ENCODE measurements around the gene DMD. TPM values are rescaled to one million over a fixed set of nuclear protein-coding genes. Genes with fewer than 3 reads are reported as not detected.

The DMD gene
- total RNA-seq, 1 experiment from 2014 or later: 25.3 TPM

- no peak overlapping the region for H2AFZ ChIP-seq
- DNase-seq: no peak
- H3K27ac ChIP-seq: no peak overlapping the region
- intact Hi-C loops (cut with micrococcal nuclease; ENCODE audit: unreplicated experiment): no loop called here
- H3K79me2 ChIP-seq (ENCODE audit: low read depth): no peaks in the 10 kb centered on the region
- no peaks in the 10 kb centered on the region for H3F3A ChIP-seq (ENCODE audit: insufficient read depth, low read depth)
- no peaks in the 10 kb centered on the region for H3K27me3 ChIP-seq (ENCODE audit: insufficient read depth, low read depth)
- ChIA-PET CTCF (no interaction called here), POLR2A (ENCODE audit: unreplicated experiment) (no interaction called here)
- no peak for TF ChIP-seq EZH2 (IDR thresholded peaks at IDR 0.05; ENCODE audit: low read depth)
- no peak for TF ChIP-seq CTCF (conservative IDR thresholded peaks at IDR 0.05)
- H3K4me2 ChIP-seq: no peak overlapping the region
- H3K36me3 ChIP-seq (ENCODE audit: low read depth): no peaks in the 10 kb centered on the region
- H3K4me3 ChIP-seq: no peak overlapping the region
- H3K9me2 ChIP-seq (ENCODE audit: insufficient read depth): no peaks in the 10 kb centered on the region
- no peaks in the 10 kb centered on the region for H3K4me1 ChIP-seq (replicated peaks; ENCODE audit: insufficient read depth)
- H3K9me3 ChIP-seq (ENCODE audit: insufficient read depth, low read depth): no peaks in the 10 kb centered on the region
- H4K20me1 ChIP-seq (ENCODE audit: insufficient read depth): no peaks in the 10 kb centered on the region
- BruUV-seq (replicated peaks): no TSS peak
These were observed 1703.0 kb downstream of the DMD start for GRCh38 chrX:31508338-31508737.

- POLR2A ChIA-PET (ENCODE audit: unreplicated experiment): interaction anchor here (0.6 kb wide), 1 partner anchor 380 kb away, joined by 5 read pairs; no protein-coding TSS in a partner anchor
- no peaks in the 10 kb centered on the region for H4K20me1 ChIP-seq (ENCODE audit: insufficient read depth)
- no peak overlapping the region for H2AFZ ChIP-seq
- intact Hi-C loops (cut with micrococcal nuclease; ENCODE audit: unreplicated experiment): no loop called here
- H3K27me3 ChIP-seq (ENCODE audit: insufficient read depth, low read depth): no peaks in the 10 kb centered on the region
- H3K9me2 ChIP-seq (ENCODE audit: insufficient read depth): no peaks in the 10 kb centered on the region
- no peak overlapping the region for H3K4me2 ChIP-seq
- H3K4me3 ChIP-seq: no peak overlapping the region
- H3F3A ChIP-seq (ENCODE audit: insufficient read depth, low read depth): no peaks in the 10 kb centered on the region
- CTCF ChIA-PET: no interaction called here
- DNase-seq: no peak
- TF ChIP-seq EZH2 (IDR thresholded peaks at IDR 0.05; ENCODE audit: low read depth): no peak
- no peak for TF ChIP-seq CTCF (conservative IDR thresholded peaks at IDR 0.05)
- no peaks in the 10 kb centered on the region for H3K79me2 ChIP-seq (ENCODE audit: low read depth)
- H3K36me3 ChIP-seq (ENCODE audit: low read depth): no peaks in the 10 kb centered on the region
- H3K27ac ChIP-seq: no peak overlapping the region
- no peaks in the 10 kb centered on the region for H3K9me3 ChIP-seq (ENCODE audit: insufficient read depth, low read depth)
- no peaks in the 10 kb centered on the region for H3K4me1 ChIP-seq (replicated peaks; ENCODE audit: insufficient read depth)
- BruUV-seq (replicated peaks): no TSS peak
These were observed 1704.4 kb downstream of the DMD start for GRCh38 chrX:31506928-31507327.

GRCh38 chrX:31506360-31506759 lies 1705.0 kb downstream of the DMD start:
- no peaks in the 10 kb centered on the region for H3K4me1 ChIP-seq (replicated peaks; ENCODE audit: insufficient read depth)
- no peak overlapping the region for H3K27ac ChIP-seq
- no peak overlapping the region for H3K4me3 ChIP-seq
- no peak for TF ChIP-seq CTCF (conservative IDR thresholded peaks at IDR 0.05)
- no peak for TF ChIP-seq EZH2 (IDR thresholded peaks at IDR 0.05; ENCODE audit: low read depth)
- no peaks in the 10 kb centered on the region for H3K79me2 ChIP-seq (ENCODE audit: low read depth)
- no peaks in the 10 kb centered on the region for H3K36me3 ChIP-seq (ENCODE audit: low read depth)
- H3K4me2 ChIP-seq: no peak overlapping the region
- H3F3A ChIP-seq (ENCODE audit: insufficient read depth, low read depth): no peaks in the 10 kb centered on the region
- no peak for DNase-seq
- no TSS peak for BruUV-seq (replicated peaks)
- CTCF ChIA-PET: no interaction called here
- intact Hi-C loops (cut with micrococcal nuclease; ENCODE audit: unreplicated experiment): no loop called here
- POLR2A ChIA-PET (ENCODE audit: unreplicated experiment): interaction anchor here (0.6 kb wide), 1 partner anchor 380 kb away, joined by 5 read pairs; no protein-coding TSS in a partner anchor
- no peaks in the 10 kb centered on the region for H3K9me3 ChIP-seq (ENCODE audit: insufficient read depth, low read depth)
- no peaks in the 10 kb centered on the region for H4K20me1 ChIP-seq (ENCODE audit: insufficient read depth)
- no peaks in the 10 kb centered on the region for H3K9me2 ChIP-seq (ENCODE audit: insufficient read depth)
- H3K27me3 ChIP-seq (ENCODE audit: insufficient read depth, low read depth): no peaks in the 10 kb centered on the region
- no peak overlapping the region for H2AFZ ChIP-seq
